HepG2 (cell line): ENCODE data around the gene LLGL2. TPM values are rescaled to one million over a fixed set of nuclear protein-coding genes. Genes with fewer than 3 reads are reported as not detected.

ENCODE experiments used
- HES4 ChIP-seq: sonication (generic); formaldehyde crosslinking; IDR thresholded peaks from 2 replicates; pipeline ENCODE4 v1.9.0; 2021; ENCODE audit warnings: mild to moderate bottlenecking, missing genetic modification reagents, borderline replicate concordance
- HMG20A ChIP-seq: IDR thresholded peaks from 2 replicates; pipeline ENCODE4 v1.6.1; 2016; ENCODE audit warnings: borderline replicate concordance
- ISX ChIP-seq: sonication (generic); formaldehyde crosslinking; conservative IDR thresholded peaks from 2 replicates; pipeline ENCODE4 v1.5.0; 2020; ENCODE audit warnings: missing genetic modification reagents
- RFXANK ChIP-seq: IDR thresholded peaks from 2 replicates; pipeline ENCODE4 v1.6.1; 2016
- SKI ChIP-seq: fragments of 450-650 bp; IDR thresholded peaks from one replicate; pipeline ENCODE4 v1.6.1; 2018; ENCODE audit warnings: mild to moderate bottlenecking; ENCODE audit not compliant: partially characterized antibody
- ZBTB7B ChIP-seq: sonication (generic); formaldehyde crosslinking; IDR thresholded peaks from 2 replicates; pipeline ENCODE4 v1.4.0; 2020; ENCODE audit warnings: missing genetic modification reagents
- ZNF660 ChIP-seq: sonication (generic); formaldehyde crosslinking; IDR thresholded peaks from 2 replicates; pipeline ENCODE4 v1.5.1; 2020; ENCODE audit warnings: mild to moderate bottlenecking, low read depth, missing genetic modification reagents, borderline replicate concordance
- ZNF749 ChIP-seq: sonication (generic); formaldehyde crosslinking; IDR thresholded peaks from 2 replicates; pipeline ENCODE4 v1.8.0; 2022; ENCODE audit warnings: mild to moderate bottlenecking, missing genetic modification reagents, moderate library complexity, borderline replicate concordance
- polyA plus RNA-seq, 8 experiments: library from polyadenylated mRNA; depleted of rRNA in 3 of 8; stranded (reverse) in 7 of 8; unstranded in 1 of 8; fragments of >200 nt; fragmentation: Illumina TruSeq in 4 of 8; extraction: Trizol in 4 of 8; gene quantifications; 2 replicates each; pipeline versions ENCODE4 v1.2.1 to v1.2.3, GENCODE V29; 2011 to 2016; ENCODE audit warnings: low read depth in 4 of 8, missing spikeins in 1 of 8, mixed read lengths in 1 of 8; ENCODE audit not compliant: insufficient read depth in 1 of 8
- total RNA-seq, 5 experiments: library from RNA; depleted of rRNA; stranded (reverse); fragments of >200 nt; fragmentation: Illumina TruSeq; extraction: Trizol; gene quantifications; 2 replicates each; pipeline ENCODE4 v1.2.3, GENCODE V29; 2016; ENCODE audit warnings: low read depth in 1 of 5
- TF ChIP-seq, protein P1 (sequence below): sonication (generic); formaldehyde crosslinking; IDR thresholded peaks from 2 replicates; pipeline ENCODE4 v1.4.0; 2020; ENCODE audit warnings: mild to moderate bottlenecking, missing genetic modification reagents, borderline replicate concordance
- TF ChIP-seq, protein P2 (sequence below): sonication (generic); formaldehyde crosslinking; IDR thresholded peaks from 2 replicates; pipeline ENCODE4 v1.5.0; 2020; ENCODE audit warnings: mild to moderate bottlenecking, missing genetic modification reagents, borderline replicate concordance
- TF ChIP-seq, protein P3 (sequence below): sonication (generic); formaldehyde crosslinking; IDR thresholded peaks from 2 replicates; pipeline ENCODE4 v1.4.0; 2020; ENCODE audit warnings: missing genetic modification reagents
- TF ChIP-seq, protein P4 (sequence below): sonication (generic); formaldehyde crosslinking; IDR thresholded peaks from 2 replicates; pipeline ENCODE4 v1.8.0; 2022; ENCODE audit warnings: low read depth, missing genetic modification reagents
- TF ChIP-seq, protein P5 (sequence below): sonication (generic); formaldehyde crosslinking; IDR thresholded peaks from 2 replicates; pipeline ENCODE4 v1.5.0; 2020; ENCODE audit warnings: missing genetic modification reagents

Gene LLGL2
- total and polyA plus RNA-seq, 2 of the 13 experiments (the other 11 are each of a cell fraction or from before 2014, with no cell fraction given): 83.0 to 86.7 TPM

DNA sequence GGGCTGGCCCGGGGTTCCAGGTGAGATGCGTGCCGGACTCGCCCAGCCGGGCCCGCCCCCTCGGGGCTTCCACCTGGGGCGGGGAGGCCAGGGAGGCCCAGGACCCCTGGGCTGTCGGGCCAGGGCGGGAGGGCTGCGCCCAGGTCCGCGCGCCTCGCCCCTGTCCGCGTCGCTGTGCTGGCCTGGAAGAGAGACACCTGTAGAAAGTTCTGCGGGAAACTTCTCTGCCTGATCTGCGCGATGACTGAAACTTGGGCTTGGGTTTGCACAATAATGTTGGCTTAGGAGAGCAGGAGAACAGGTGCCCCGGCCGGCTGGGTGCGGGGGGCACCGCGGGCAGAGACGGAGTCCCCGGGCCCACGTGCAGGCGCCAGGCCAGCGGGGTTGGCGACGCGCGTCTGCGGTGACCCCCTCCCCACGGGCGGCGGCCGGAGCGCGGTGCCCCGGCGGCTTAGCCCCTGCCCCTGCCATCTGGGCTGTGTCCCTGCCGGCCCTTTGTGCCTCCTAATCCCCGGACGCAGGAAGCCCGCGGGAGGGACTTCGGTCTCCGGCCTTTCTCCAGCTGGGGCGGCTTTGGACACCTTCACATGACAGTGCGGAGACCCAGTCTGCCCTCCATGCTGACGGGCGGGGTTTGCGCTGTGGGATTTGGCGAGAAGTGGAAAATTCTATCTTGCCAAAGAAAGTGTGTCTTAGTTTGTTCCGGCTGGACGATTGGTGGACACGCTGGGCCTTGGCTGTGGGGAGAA, 483 bp downstream of the LLGL2 start (continued):
- TF ChIP-seq, protein P1, sequence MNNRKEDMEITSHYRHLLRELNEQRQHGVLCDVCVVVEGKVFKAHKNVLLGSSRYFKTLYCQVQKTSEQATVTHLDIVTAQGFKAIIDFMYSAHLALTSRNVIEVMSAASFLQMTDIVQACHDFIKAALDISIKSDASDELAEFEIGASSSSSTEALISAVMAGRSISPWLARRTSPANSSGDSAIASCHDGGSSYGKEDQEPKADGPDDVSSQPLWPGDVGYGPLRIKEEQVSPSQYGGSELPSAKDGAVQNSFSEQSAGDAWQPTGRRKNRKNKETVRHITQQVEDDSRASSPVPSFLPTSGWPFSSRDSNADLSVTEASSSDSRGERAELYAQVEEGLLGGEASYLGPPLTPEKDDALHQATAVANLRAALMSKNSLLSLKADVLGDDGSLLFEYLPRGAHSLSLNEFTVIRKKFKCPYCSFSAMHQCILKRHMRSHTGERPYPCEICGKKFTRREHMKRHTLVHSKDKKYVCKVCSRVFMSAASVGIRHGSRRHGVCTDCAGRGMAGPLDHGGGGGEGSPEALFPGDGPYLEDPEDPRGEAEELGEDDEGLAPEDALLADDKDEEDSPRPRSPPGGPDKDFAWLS: no peak
- TF ChIP-seq HMG20A (CRISPR knock-in tag) (no peak), ZNF749 (CRISPR knock-in tag) (peak; percentile 82; the same call in 1 of the 2 replicates), SKI (peak; percentile 9), HES4 (CRISPR knock-in tag) (peak; percentile 76), ZBTB7B (peak; percentile 66), RFXANK (CRISPR knock-in tag) (no peak), ISX (CRISPR knock-in tag) (0 out of 2 replicates have a peak, but pooled peaks have one; percentile 30), ZNF660 (CRISPR knock-in tag) (no peak)
- TF ChIP-seq, protein P2, sequence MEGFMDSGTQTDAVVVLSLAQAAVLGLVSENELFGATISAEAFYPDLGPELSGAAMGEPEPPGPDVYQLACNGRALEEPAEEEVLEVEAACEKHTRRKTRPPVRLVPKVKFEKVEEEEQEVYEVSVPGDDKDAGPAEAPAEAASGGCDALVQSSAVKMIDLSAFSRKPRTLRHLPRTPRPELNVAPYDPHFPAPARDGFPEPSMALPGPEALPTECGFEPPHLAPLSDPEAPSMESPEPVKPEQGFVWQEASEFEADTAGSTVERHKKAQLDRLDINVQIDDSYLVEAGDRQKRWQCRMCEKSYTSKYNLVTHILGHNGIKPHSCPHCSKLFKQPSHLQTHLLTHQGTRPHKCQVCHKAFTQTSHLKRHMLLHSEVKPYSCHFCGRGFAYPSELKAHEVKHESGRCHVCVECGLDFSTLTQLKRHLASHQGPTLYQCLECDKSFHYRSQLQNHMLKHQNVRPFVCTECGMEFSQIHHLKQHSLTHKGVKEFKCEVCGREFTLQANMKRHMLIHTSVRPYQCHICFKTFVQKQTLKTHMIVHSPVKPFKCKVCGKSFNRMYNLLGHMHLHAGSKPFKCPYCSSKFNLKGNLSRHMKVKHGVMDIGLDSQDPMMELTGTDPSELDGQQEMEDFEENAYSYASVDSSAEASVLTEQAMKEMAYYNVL (CRISPR knock-in tag): no peak
- TF ChIP-seq, protein P3, sequence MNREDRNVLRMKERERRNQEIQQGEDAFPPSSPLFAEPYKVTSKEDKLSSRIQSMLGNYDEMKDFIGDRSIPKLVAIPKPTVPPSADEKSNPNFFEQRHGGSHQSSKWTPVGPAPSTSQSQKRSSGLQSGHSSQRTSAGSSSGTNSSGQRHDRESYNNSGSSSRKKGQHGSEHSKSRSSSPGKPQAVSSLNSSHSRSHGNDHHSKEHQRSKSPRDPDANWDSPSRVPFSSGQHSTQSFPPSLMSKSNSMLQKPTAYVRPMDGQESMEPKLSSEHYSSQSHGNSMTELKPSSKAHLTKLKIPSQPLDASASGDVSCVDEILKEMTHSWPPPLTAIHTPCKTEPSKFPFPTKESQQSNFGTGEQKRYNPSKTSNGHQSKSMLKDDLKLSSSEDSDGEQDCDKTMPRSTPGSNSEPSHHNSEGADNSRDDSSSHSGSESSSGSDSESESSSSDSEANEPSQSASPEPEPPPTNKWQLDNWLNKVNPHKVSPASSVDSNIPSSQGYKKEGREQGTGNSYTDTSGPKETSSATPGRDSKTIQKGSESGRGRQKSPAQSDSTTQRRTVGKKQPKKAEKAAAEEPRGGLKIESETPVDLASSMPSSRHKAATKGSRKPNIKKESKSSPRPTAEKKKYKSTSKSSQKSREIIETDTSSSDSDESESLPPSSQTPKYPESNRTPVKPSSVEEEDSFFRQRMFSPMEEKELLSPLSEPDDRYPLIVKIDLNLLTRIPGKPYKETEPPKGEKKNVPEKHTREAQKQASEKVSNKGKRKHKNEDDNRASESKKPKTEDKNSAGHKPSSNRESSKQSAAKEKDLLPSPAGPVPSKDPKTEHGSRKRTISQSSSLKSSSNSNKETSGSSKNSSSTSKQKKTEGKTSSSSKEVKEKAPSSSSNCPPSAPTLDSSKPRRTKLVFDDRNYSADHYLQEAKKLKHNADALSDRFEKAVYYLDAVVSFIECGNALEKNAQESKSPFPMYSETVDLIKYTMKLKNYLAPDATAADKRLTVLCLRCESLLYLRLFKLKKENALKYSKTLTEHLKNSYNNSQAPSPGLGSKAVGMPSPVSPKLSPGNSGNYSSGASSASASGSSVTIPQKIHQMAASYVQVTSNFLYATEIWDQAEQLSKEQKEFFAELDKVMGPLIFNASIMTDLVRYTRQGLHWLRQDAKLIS (CRISPR knock-in tag): no peak
- TF ChIP-seq, protein P4, sequence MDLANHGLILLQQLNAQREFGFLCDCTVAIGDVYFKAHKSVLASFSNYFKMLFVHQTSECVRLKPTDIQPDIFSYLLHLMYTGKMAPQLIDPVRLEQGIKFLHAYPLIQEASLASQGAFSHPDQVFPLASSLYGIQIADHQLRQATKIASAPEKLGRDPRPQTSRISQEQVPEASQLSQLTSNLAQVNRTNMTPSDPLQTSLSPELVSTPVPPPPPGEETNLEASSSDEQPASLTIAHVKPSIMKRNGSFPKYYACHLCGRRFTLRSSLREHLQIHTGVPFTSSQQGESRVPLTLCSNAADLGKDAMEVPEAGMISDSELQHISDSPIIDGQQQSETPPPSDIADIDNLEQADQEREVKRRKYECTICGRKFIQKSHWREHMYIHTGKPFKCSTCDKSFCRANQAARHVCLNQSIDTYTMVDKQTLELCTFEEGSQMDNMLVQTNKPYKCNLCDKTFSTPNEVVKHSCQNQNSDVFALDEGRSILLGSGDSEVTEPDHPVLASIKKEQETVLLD: no peak
- TF ChIP-seq, protein P5, sequence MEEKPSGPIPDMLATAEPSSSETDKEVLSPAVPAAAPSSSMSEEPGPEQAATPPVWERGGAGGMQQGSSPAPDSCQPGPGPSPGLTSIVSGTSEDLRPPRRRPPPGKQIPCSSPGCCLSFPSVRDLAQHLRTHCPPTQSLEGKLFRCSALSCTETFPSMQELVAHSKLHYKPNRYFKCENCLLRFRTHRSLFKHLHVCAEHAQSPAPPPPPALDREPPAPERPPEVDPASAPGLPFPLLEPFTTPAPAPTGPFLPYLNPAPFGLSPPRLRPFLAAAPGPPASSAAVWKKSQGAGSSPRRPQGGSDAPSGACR (CRISPR knock-in tag): no peak
